ENCODE measurements around the gene CD68. TPM values are rescaled to one million over a fixed set of nuclear protein-coding genes. Genes with fewer than 3 reads are reported as not detected.

CD68 gene
- total RNA-seq, 1 donor from 2014 or later = 40.0 TPM

DNA sequence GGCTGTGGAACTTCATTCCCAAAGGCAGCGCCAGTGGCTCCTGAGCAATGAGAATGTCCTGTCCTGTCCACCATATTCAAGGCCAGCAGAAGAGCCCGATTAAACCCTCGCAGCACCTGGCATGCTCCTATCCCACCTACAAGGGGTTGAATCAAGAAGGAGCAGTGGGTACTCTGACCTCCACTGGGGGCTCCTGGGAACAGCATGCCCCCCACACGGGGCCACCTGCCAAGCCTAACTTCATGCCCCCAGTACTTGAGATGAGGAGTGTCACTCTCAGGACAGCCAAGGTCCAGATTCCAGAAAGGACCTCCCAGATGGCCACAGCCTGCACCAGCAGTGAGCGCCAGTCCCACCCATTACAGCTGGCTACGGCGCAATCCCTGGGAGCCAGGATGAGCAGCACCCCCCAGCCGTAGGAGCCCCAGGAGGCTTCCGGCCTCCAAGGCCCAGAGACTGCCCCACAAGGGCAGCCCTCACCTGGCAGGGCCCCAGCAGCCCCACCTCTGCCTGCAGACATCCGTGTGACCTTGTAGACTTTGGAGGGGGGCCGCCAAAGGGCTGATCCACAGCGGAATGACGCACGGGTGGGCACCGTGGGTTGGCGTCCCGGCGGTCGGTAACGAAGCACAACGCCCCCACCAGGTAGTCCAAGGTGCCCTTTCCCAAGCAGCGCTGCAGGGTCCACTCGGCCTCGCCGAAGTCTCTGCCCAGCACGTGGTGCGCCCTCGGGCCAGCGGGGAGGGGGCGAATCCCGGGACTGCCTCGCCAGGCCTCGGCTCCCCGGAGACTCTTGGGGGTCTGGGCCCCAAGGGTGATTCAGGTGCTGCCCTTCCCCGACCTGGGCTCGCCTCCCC is 3.2 kb downstream of the CD68 start:
- peak overlapping the region; percentile 97 for H3K27ac ChIP-seq
- peaks cover 2 to 18% of the 10 kb centered on the region in 2 donors for H3K36me3 ChIP-seq
- DNase-seq (ENCODE audit: extremely low spot score in 2 of 2) = no peak
- peak overlapping the region; percentile 67 to 83 for H3K4me3 ChIP-seq
- H3K4me1 ChIP-seq = peaks cover 78% of the 10 kb centered on the region
- intact Hi-C loops (cut with DNase I) = no loop called here
- TF ChIP-seq POLR2A (IDR thresholded peaks at IDR 0.05) = no peak
- H3K9me3 ChIP-seq = no peaks in the 10 kb centered on the region
- H3K27me3 ChIP-seq = no peaks in the 10 kb centered on the region

DNA sequence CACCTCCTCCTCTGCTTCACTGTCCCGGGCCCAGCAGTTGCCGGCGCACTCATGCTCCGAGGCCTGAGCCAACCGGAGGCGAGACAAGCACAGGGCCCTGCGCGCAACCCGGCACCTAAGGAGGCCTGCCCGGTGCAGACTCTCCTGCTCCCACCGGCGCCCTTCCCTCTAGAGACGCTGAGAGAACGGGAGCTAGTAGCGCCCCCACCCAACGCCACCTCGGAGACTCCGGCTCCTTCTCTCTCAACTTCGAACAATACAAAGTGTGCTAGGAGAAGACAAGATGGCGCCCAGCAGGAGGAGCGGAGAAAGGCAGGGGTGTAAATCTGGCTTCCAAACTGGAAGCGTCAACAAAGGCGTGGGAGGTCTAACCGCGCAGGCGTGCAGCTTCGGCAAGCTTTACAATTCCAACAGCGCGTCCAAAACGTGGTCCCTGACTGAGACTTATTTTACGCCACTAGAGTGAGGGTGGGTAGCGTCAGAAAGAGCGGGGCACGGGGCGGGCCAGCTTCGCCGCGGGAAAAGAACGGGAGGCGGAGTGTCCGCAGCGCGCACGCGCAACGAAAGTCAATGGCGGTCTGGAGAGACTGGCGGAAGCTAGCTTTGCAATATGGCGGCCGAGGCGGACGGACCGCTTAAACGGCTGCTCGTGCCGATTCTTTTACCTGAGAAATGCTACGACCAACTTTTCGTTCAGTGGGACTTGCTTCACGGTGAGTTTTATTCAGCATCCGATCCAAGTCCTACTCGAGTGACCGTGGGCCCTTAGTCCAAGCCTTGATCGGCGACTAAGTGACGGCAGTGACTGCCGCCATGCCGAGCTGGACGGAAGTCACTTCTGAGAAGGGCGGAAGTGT is 4.0 kb downstream of the CD68 start, which contains the start of gene MPDU1:
Gene MPDU1, plus strand, starts transcription at position 600 of the 857 bp plus-strand sequence. Its CDS starts 11 bp downstream, at position 611.
- TF ChIP-seq POLR2AphosphoS5 (IDR thresholded peaks at IDR 0.05; ENCODE audit: insufficient read depth in 1 of 2, low read depth in 1 of 2) (peak; percentile 91 to 98), POLR2A (IDR thresholded peaks at IDR 0.05) (peak in 1 of 2 donors; percentile 4)
- TF ChIP-seq, protein P1, sequence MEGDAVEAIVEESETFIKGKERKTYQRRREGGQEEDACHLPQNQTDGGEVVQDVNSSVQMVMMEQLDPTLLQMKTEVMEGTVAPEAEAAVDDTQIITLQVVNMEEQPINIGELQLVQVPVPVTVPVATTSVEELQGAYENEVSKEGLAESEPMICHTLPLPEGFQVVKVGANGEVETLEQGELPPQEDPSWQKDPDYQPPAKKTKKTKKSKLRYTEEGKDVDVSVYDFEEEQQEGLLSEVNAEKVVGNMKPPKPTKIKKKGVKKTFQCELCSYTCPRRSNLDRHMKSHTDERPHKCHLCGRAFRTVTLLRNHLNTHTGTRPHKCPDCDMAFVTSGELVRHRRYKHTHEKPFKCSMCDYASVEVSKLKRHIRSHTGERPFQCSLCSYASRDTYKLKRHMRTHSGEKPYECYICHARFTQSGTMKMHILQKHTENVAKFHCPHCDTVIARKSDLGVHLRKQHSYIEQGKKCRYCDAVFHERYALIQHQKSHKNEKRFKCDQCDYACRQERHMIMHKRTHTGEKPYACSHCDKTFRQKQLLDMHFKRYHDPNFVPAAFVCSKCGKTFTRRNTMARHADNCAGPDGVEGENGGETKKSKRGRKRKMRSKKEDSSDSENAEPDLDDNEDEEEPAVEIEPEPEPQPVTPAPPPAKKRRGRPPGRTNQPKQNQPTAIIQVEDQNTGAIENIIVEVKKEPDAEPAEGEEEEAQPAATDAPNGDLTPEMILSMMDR (IDR thresholded peaks at IDR 0.05) = no peak
- Histone ChIP-seq H3K9me3 (no peaks in the 10 kb centered on the region), H3K4me3 (peak within 1 kb of the TSS; percentile 67 to 83), H3K27me3 (no peaks in the 10 kb centered on the region), H3K4me1 (peaks cover 86% of the 10 kb centered on the region), H3K36me3 (peaks cover 0 to 9% of the 10 kb centered on the region in 2 donors), H3K27ac (peak within 1 kb of the TSS; percentile 97)
- DNase-seq (ENCODE audit: extremely low spot score in 2 of 2) = peak in 1 of 2 donors; percentile 98
- intact Hi-C loops (cut with DNase I) = no loop called here

DNA sequence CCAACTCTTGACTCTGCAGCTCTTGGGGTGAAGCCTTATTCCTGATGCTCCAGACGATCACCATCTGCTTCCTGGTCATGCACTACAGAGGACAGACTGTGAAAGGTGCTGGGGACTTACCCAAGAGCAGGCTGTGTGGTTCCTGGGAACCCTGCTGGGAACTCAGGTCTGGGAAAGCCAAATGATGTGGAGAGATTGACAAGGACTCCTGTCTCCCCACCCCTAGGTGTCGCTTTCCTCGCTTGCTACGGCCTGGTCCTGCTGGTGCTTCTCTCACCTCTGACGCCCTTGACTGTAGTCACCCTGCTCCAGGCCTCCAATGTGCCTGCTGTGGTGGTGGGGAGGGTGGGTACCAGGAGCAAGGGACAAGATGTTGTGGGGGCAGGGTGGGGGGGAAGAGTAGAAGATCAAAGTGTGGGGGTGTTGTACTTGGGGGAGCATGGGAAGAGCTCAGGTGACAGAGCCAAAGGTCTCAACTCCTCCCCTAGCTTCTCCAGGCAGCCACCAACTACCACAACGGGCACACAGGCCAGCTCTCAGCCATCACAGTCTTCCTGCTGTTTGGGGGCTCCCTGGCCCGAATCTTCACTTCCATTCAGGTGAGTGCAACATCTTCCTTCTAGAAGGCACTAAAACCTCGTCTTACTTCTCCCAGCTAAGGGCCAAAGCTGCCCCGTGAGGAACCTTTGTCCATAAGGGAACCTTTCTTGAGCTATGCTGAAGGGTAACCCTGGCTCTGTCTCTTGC is 7.4 kb downstream of the CD68 start:
- peak overlapping the region; percentile 97 for H3K27ac ChIP-seq
- no peak for DNase-seq (ENCODE audit: extremely low spot score in 2 of 2)
- H3K4me3 ChIP-seq = no peak overlapping the region
- peaks cover 0 to 11% of the 10 kb centered on the region in 2 donors for H3K36me3 ChIP-seq
- H3K27me3 ChIP-seq = no peaks in the 10 kb centered on the region
- intact Hi-C loops (cut with DNase I) = no loop called here
- peaks cover 60% of the 10 kb centered on the region for H3K4me1 ChIP-seq
- no peak for TF ChIP-seq POLR2AphosphoS5 (IDR thresholded peaks at IDR 0.05; ENCODE audit: insufficient read depth in 1 of 2, low read depth in 1 of 2)
- no peak for TF ChIP-seq POLR2A (IDR thresholded peaks at IDR 0.05)
- TF ChIP-seq, protein P1 (IDR thresholded peaks at IDR 0.05) = no peak
- H3K9me3 ChIP-seq = no peaks in the 10 kb centered on the region

DNA sequence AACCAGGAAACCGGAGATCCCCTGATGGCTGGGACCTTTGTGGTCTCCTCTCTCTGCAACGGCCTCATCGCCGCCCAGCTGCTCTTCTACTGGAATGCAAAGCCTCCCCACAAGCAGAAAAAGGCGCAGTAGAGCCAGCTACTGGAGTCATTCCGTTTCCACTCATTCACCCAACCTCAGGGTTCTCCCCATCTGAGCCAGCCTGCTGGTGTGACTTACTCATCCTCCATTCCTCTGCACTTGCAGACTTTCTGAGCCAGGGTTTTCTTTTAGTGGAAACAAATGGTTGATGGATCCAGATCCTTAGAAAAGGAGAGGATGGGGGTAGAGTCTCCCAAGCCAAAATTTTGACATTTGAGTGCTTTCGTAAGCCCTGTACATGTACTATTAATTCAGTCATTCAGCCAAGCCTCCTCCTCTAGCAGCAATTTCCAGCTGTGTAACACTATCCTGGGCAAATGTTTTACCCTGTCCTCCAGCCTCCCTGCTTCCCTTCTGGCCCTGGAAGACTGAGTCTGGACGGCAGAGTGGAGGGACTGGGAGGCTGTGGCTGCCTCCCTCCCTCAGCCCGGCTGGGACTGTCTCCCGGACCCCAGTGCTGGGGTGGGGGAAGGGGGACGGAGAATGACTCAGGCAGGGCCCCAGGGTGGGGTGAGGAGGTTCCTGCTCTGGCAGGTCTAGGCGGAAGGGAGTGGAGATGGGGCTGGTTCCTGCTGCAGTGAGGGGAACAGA is 8.1 kb downstream of the CD68 start:
- Histone ChIP-seq H3K27ac (peak overlapping the region; percentile 97), H3K36me3 (peaks cover 0 to 18% of the 10 kb centered on the region in 2 donors), H3K4me1 (peaks cover 53% of the 10 kb centered on the region), H3K27me3 (no peaks in the 10 kb centered on the region), H3K9me3 (no peaks in the 10 kb centered on the region), H3K4me3 (peak overlapping the region; percentile 15 to 52)
- DNase-seq (ENCODE audit: extremely low spot score in 2 of 2) = no peak
- intact Hi-C loops (cut with DNase I) = no loop called here
- TF ChIP-seq POLR2AphosphoS5 (IDR thresholded peaks at IDR 0.05; ENCODE audit: insufficient read depth in 1 of 2, low read depth in 1 of 2) (peak; percentile 46 to 76), POLR2A (IDR thresholded peaks at IDR 0.05) (no peak)
- TF ChIP-seq, protein P1 (IDR thresholded peaks at IDR 0.05) = no peak
